Activated naive CD8-positive, alpha-beta T cell (primary cell): Measurements from ENCODE around the gene EXOC4.

Experiments used
- H3K27ac Mint-ChIP-seq: one replicate; pipeline ENCODE4 v1.8.0; 2021; ENCODE audit warnings: mixed read lengths
- H3K27me3 Mint-ChIP-seq: one replicate; pipeline ENCODE4 v1.8.0; 2021; ENCODE audit warnings: mixed read lengths
- H3K36me3 Mint-ChIP-seq: one replicate; pipeline ENCODE4 v1.8.0; 2021; ENCODE audit warnings: mixed read lengths
- H3K4me1 Mint-ChIP-seq: one replicate; pipeline ENCODE4 v1.8.0; 2021; ENCODE audit warnings: low read depth, mixed read lengths
- H3K4me3 Mint-ChIP-seq: one replicate; pipeline ENCODE4 v1.8.0; 2021; ENCODE audit warnings: mild to moderate bottlenecking, mixed read lengths
- H3K9me3 Mint-ChIP-seq: one replicate; pipeline ENCODE4 v1.8.0; 2021; ENCODE audit warnings: low read depth, mixed read lengths

EXOC4 gene

GRCh38 chr7:134086998-134087735, 834.3 kb downstream of the EXOC4 start:
- Mint-ChIP-seq H3K4me3 (no peak overlapping the region), H3K27me3 (no peaks in the 10 kb centered on the region), H3K4me1 (no peaks in the 10 kb centered on the region), H3K9me3 (peaks cover 18% of the 10 kb centered on the region), H3K36me3 (peaks cover 13% of the 10 kb centered on the region), H3K27ac (no peak overlapping the region)

GRCh38 chr7:134088199-134088598, 835.3 kb downstream of the EXOC4 start:
- H3K27ac Mint-ChIP-seq: no peak overlapping the region
- H3K4me1 Mint-ChIP-seq: no peaks in the 10 kb centered on the region
- peaks cover 22% of the 10 kb centered on the region for H3K9me3 Mint-ChIP-seq
- H3K36me3 Mint-ChIP-seq: peaks cover 17% of the 10 kb centered on the region
- no peak overlapping the region for H3K4me3 Mint-ChIP-seq
- no peaks in the 10 kb centered on the region for H3K27me3 Mint-ChIP-seq

DNA sequence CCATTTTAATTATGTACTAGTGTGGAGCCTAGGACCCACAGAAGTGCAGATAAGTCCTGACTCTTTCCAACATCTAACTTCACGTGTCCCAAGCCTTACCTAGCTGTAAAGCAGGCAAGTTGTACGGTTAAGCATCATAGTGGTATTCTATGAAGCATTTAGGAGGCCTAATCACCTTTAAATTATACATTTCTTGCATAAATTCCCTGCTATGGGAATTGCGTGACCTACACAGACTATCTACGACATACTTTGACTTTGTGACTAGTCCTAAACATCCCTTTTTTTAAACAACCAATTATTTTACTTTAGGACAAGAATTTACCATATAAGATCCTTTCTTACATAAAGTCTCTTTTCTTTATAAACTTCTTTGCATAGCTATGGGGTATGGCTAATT, 836.6 kb downstream of the EXOC4 start:
- Mint-ChIP-seq H3K4me3 (no peak overlapping the region), H3K36me3 (peaks cover 14% of the 10 kb centered on the region), H3K4me1 (no peaks in the 10 kb centered on the region)

DNA sequence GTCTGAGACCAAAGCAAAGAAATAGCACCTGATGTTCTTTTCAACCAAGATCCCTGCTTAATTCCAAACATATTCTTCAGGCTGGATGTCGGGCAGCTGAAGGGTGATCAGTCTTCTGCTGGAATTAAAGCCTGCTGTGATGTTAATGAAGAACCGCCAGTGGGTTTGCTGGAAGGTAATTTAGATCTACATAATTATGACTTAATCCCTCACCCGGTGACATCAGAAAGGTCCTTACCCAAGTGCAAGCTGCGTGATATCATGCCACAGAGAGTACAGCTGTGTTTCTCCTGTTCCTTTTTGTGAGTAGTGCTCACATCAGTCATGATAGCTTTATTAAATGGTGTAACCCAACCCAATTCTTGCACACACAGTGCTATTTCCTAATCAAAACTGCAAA, 845.2 kb downstream of the EXOC4 start:
- Mint-ChIP-seq H3K36me3 (peaks cover 3% of the 10 kb centered on the region), H3K9me3 (peaks cover 21% of the 10 kb centered on the region), H3K27ac (no peak overlapping the region), H3K27me3 (no peaks in the 10 kb centered on the region), H3K4me1 (no peaks in the 10 kb centered on the region), H3K4me3 (no peak overlapping the region)

More for the DNA sequence above, 836.6 kb downstream of the EXOC4 start:
- Mint-ChIP-seq H3K27me3 (no peaks in the 10 kb centered on the region), H3K9me3 (peaks cover 31% of the 10 kb centered on the region), H3K27ac (no peak overlapping the region)

DNA sequence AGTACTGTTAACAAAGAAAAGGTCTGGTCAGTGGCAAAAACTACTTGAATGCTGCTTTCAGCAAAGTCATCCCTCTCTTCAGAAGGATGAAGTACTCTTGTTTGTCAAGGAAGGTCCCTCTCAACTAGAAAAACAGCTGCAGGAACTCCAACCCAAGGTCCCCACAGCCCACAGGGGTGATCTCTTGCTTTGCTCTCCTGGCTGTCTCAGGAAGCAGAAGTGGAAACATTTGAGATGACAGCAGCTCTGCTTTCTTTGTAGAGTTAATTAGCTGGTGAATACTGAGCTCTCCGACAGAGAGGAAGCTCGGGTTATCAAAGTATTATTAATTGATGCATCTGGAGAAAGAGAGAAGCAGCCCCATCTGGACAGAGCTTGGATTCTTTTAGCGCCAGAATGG, 848.8 kb downstream of the EXOC4 start:
- no peak overlapping the region for H3K27ac Mint-ChIP-seq
- H3K4me1 Mint-ChIP-seq: no peaks in the 10 kb centered on the region
- H3K27me3 Mint-ChIP-seq: no peaks in the 10 kb centered on the region
- no peak overlapping the region for H3K4me3 Mint-ChIP-seq
- H3K9me3 Mint-ChIP-seq: peaks cover 8% of the 10 kb centered on the region
- no peaks in the 10 kb centered on the region for H3K36me3 Mint-ChIP-seq

DNA sequence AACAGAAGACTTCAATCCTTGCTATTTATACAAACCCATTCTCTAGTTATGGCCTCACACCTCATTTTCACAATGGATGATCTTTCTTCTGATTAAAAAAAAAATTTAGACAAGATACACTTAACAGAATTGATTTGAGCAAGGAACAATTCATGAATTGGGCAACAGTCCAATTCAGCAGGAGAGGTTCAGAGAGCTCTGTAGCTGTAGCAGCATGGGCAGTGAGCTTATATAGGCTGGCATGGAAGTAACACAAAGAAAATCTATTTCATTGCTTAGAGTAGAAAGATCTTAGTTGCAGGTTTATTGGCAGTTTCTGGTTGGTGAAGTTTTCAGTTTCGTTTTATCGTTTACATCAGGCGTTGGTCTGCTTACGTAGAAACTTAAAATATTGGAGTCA, 851.3 kb downstream of the EXOC4 start:
- no peaks in the 10 kb centered on the region for H3K36me3 Mint-ChIP-seq

DNA sequence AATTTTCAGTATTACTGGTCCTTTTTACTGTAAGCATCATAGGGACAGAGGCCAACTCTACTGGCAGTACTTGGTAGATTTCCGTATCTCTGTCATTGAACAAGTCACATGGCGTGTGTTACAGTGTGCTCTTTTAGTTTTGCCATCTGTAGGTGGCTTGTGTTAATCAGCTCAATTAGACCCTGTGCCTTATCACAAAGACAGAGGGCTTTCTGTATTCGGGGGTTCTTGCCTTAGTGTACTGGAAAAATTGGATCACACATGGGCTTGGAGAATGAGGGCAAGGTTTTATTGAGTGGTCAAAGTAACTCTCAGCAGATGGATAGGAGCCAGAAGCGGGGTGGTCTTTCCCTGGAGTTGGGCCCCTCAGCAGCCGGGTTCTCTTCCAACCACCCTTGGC, 853.0 kb downstream of the EXOC4 start:
- Mint-ChIP-seq H3K27me3 (no peaks in the 10 kb centered on the region), H3K4me3 (no peak overlapping the region), H3K27ac (no peak overlapping the region), H3K9me3 (no peaks in the 10 kb centered on the region), H3K36me3 (no peaks in the 10 kb centered on the region), H3K4me1 (no peaks in the 10 kb centered on the region)

More for the DNA sequence above, 851.3 kb downstream of the EXOC4 start:
- Mint-ChIP-seq H3K27ac (no peak overlapping the region), H3K27me3 (no peaks in the 10 kb centered on the region), H3K4me1 (no peaks in the 10 kb centered on the region), H3K4me3 (no peak overlapping the region), H3K9me3 (no peaks in the 10 kb centered on the region)

DNA sequence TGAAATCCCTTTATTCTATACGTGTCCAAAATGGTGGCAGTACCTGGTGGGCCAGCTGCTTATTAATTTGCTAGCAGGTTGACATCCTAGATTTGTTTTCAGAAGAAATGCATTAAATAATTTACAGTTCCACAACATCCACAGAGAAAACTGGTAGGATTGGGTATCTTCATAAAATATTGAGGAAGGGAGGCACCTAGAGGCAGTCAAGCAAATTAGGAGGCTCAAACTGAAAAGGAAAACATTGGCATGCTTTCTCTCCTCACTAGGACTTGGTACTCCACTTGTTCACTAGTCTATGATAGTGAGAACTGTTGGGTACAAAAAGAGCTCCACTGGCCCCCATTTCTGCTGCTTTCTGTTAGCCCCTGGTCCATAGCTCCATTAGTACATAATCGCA, 855.9 kb downstream of the EXOC4 start:
- H3K27me3 Mint-ChIP-seq: no peaks in the 10 kb centered on the region
- no peak overlapping the region for H3K4me3 Mint-ChIP-seq
- no peak overlapping the region for H3K27ac Mint-ChIP-seq
- no peaks in the 10 kb centered on the region for H3K9me3 Mint-ChIP-seq
- H3K36me3 Mint-ChIP-seq: no peaks in the 10 kb centered on the region
- H3K4me1 Mint-ChIP-seq: no peaks in the 10 kb centered on the region

GRCh38 chr7:134113655-134114054, 860.8 kb downstream of the EXOC4 start:
- Mint-ChIP-seq H3K4me1 (no peaks in the 10 kb centered on the region), H3K36me3 (no peaks in the 10 kb centered on the region), H3K27ac (no peak overlapping the region), H3K4me3 (no peak overlapping the region), H3K9me3 (peaks cover 3% of the 10 kb centered on the region), H3K27me3 (peaks cover 8% of the 10 kb centered on the region)

GRCh38 chr7:134114992-134115391, 862.1 kb downstream of the EXOC4 start:
- H3K4me1 Mint-ChIP-seq: no peaks in the 10 kb centered on the region
- peaks cover 8% of the 10 kb centered on the region for H3K27me3 Mint-ChIP-seq
- no peaks in the 10 kb centered on the region for H3K36me3 Mint-ChIP-seq
- H3K27ac Mint-ChIP-seq: no peak overlapping the region
- peaks cover 3% of the 10 kb centered on the region for H3K9me3 Mint-ChIP-seq
- H3K4me3 Mint-ChIP-seq: no peak overlapping the region
